Measurements from ENCODE around the gene TMEM101.
"Not testable (repeated sequence)": the region's sequence is repeated elsewhere in the genome, so short reads cannot be mapped to it uniquely, and the experiment has no call there.

GRCh38 chr17:44034688-44035087 is 19.9 kb upstream of the TMEM101 start:
- not testable (repeated sequence) for TF ChIP-seq CTCF, POLR2A (IDR thresholded peaks at IDR 0.05)
